Activated T-helper 2 cell treated with anti-CD3 and anti-CD28 coated beads, Interferon-gamma antibody, Interleukin-2, Interleukin-4, amounts not matched to agents 10 μg/mL and 5 μg/mL and 100 μg/mL, durations not matched to agents 14 hours and 24 hours and 36 hours (primary cell): ENCODE results near the gene DNAJC3. TPM values are rescaled to one million over a fixed set of nuclear protein-coding genes. Genes with fewer than 3 reads are reported as not detected.

Experiments
- total RNA-seq: library from RNA; stranded (reverse); gene quantifications from 2 replicates; pipeline ENCODE4 v1.2.3, GENCODE V29; 2022

The DNAJC3 gene
- total RNA-seq, 1 donor from 2014 or later: 28.1 TPM

Other genes starting within 250 kb of the DNAJC3 start
- not detected in 2 replicates for gene CLDN10, start 124.4 kb upstream of the DNAJC3 start, total RNA-seq
- 0.48 and 0.64 TPM in 2 replicates for gene DZIP1, start 32.4 kb upstream of the DNAJC3 start, total RNA-seq